GM19452 (cell line): ENCODE measurements around the gene PPP6R2.

ENCODE experiments used
- ATAC-seq: cut with Tn5 transposase; IDR thresholded peaks from one replicate; pipeline ENCODE4 v1.9.1; 2021; ENCODE audit not compliant: unreplicated experiment

PPP6R2 gene

GRCh38 chr22:50464451-50464850, 121.3 kb downstream of the PPP6R2 start:
- ATAC-seq, result no peak

GRCh38 chr22:50465066-50465930, 122.2 kb downstream of the PPP6R2 start:
- ATAC-seq, result no peak

- ATAC-seq, result no peak
Observed at GRCh38 chr22:50467341-50467740, 124.2 kb downstream of the PPP6R2 start.

- ATAC-seq, result no peak
Observed at GRCh38 chr22:50467773-50468440, 124.8 kb downstream of the PPP6R2 start.

GRCh38 chr22:50468626-50469025, 125.5 kb downstream of the PPP6R2 start:
- ATAC-seq, result no peak

- ATAC-seq, result peak; percentile 62
Observed at GRCh38 chr22:50469377-50470305, 126.5 kb downstream of the PPP6R2 start.

GRCh38 chr22:50470491-50470890, 127.4 kb downstream of the PPP6R2 start:
- no peak for ATAC-seq

GRCh38 chr22:50471197-50471847, 128.2 kb downstream of the PPP6R2 start:
- no peak for ATAC-seq

- ATAC-seq, result no peak
Observed at GRCh38 chr22:50471962-50472361, 128.8 kb downstream of the PPP6R2 start.

GRCh38 chr22:50473088-50473487, 130.0 kb downstream of the PPP6R2 start:
- ATAC-seq, result no peak

- no peak for ATAC-seq
Observed at GRCh38 chr22:50473855-50474671, 130.9 kb downstream of the PPP6R2 start.

- peak; percentile 67 for ATAC-seq
Observed at GRCh38 chr22:50474710-50475651, 131.9 kb downstream of the PPP6R2 start, which contains the start of gene SBF1. TSS of gene SBF1 (minus strand) at chr22:50475035. CDS start at chr22:50474840, 195 bp downstream.

- ATAC-seq, result no peak
Observed at GRCh38 chr22:50475652-50476002, 132.5 kb downstream of the PPP6R2 start.

GRCh38 chr22:50476868-50477267, 133.7 kb downstream of the PPP6R2 start:
- no peak for ATAC-seq

GRCh38 chr22:50477923-50478322, 134.8 kb downstream of the PPP6R2 start:
- ATAC-seq, result no peak

- ATAC-seq, result no peak
Observed at GRCh38 chr22:50479721-50480120, 136.6 kb downstream of the PPP6R2 start.

- no peak for ATAC-seq
Observed at GRCh38 chr22:50481045-50481439, 137.9 kb downstream of the PPP6R2 start.

GRCh38 chr22:50481440-50482106, 138.4 kb downstream of the PPP6R2 start, which contains the start of gene ADM2:
TSS of gene ADM2 (plus strand) at chr22:50481543. CDS start at chr22:50481848, 305 bp downstream.
- ATAC-seq, result no peak
